Esophagus muscularis mucosa (tissue), 2 donors: ENCODE data around the gene MKRN2.

Experiments used
- POLR2A ChIP-seq: fragments of 450-650 bp; IDR thresholded peaks from one replicate; pipeline ENCODE4 v1.6.1; 2017; ENCODE audit warnings: antibody characterized with exemption, moderate library complexity, mild to moderate bottlenecking, low read depth
- POLR2AphosphoS5 ChIP-seq, 2 donors: sonication (generic); formaldehyde crosslinking; IDR thresholded peaks; one replicate each; pipeline ENCODE4 v1.6.1; 2017; ENCODE audit warnings: antibody characterized with exemption in 2 of 2

- TF ChIP-seq POLR2A (no peak), POLR2AphosphoS5 (IDR thresholded peaks at IDR 0.05) (no peak)
Observed at GRCh38 chr3:12601072-12601471, 44.2 kb downstream of the MKRN2 start.
